Stimulated activated CD4-positive, alpha-beta T cell treated with anti-CD3 and anti-CD28 coated beads, Interleukin-2, amount 100 ng/mL, for 48 hours (primary cell): Measurements from ENCODE around the gene MT1H.
"Not testable (repeated sequence)": the region's sequence is repeated elsewhere in the genome, so short reads cannot be mapped to it uniquely, and the experiment has no call there.

Experiments used
- DNase-seq, 2 donors: peaks; one replicate each; pipeline ENCODE4 v3.0.0-alpha.2; 2020

MT1H gene

DNA sequence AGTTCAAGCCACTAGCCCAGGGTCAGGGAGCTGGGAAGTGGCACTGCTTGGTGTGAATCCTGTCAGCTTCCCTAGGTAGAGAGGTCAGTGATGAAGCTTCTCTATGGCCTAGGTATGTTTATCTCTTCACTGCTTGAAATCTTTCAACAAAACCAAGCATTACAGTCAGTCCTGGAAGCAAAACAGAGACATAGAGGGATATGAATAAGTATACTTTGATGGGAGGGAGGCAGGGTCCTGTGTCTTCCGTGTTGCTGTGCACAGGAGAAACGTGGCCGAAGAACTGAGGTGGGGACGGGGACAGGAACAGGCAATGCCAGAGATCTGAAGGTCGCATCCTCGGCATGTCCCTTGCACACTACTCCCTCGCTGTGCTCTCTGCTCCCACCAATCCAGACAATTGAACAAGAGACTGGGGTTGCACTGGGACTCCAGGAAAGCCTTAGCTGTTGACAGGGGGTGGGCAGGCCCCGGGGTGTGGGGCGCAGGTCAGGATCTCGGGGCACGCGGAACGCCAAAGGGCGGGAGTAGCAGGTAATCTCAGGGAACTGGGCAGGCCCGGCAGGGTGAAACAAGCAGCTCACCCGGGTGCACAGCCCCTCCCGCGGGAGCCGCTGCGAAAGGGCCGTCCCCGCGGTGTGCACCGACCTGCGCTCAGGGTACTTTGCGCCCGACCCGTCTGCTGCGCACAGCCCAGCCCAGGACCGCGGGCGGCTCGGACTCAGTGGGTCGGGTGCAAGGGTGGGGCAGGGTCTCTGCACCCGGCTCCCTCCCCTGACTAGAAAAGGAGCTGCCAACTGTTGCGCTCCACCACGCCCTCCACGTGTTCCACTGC is at the start of gene MT1H:
TSS of gene MT1H (plus strand) at position 810 of the 835 bp plus-strand sequence. CDS start 71 bp downstream, outside the sequence.
- no peak for DNase-seq

GRCh38 chr16:56620339-56620897 is 49.2 kb upstream of the MT1H start:
- no peak for DNase-seq

DNA sequence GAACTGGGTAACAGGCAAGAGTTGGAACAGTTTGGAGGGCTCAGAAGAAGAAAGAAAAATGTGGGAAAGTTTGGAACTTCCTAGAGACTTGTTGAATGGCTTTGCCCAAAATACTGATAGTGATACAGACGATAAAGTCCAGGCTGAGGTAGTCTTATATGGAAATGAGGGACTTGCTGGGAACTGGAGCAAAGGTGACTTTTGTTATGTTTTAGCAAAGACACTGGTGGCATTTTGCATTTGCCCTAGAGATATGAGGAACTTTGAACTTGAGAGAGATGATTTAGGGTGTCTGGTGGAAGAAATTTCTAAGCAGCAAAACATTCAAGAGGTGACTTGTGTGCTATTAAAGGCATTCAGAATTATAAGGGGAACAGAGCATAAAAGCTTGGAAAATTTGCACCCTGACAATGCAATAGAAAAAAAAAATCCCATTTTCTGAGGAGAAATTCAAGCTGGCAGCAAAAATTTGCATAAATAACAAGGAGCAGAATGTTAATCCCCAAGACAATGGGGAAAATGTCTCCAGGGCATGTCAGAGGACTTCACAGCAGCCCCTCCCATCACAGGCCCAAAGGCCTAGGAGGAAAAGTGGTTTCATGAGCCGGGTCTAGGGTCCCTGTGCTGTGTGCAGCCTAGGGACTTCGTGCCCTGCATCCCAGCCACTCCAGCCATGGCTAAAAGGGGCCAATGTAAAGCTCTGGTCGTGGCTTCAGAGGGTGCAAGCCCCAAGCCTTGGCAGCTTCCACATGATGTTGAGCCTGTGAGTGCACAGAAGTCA is 47.8 kb upstream of the MT1H start:
- DNase-seq = not testable (repeated sequence)

DNA sequence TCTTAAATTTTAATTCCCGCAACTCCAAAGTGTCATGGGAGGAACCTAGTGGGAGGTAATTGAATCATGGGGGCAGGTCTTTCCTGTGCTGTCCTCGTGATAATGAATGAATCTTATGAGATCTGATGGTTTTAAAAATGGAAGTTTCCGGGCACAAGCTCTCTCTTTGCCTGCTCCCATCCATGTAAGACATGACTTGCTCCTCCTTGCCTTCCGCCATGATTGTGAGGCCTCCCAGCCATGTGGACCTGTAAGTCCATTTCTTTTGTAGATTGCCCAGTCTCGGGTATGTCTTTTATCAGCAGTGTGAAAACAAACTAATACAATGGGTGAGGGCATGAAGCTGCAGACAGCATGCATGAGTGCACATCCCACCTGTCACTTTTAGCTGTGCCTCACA is 46.4 kb upstream of the MT1H start:
- not testable (repeated sequence) for DNase-seq

DNA sequence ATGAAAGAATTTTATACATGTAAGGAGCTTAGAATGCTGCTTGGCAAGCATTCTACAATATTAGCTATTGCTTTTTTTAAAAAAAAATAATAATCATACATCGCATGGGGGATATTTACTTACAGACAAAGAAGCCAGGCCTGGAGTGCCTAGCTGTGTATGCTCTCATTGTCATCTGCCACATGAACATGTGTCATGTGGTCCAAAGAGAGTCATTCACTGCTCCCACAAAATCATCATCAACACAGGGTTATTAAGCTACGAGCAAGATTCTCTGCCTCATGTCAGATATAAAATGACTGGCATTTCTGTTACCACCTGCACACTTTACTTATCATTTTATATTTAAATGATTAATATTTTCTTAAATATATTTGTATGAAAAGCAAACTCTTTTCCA is 46.0 kb upstream of the MT1H start:
- DNase-seq = no peak

DNA sequence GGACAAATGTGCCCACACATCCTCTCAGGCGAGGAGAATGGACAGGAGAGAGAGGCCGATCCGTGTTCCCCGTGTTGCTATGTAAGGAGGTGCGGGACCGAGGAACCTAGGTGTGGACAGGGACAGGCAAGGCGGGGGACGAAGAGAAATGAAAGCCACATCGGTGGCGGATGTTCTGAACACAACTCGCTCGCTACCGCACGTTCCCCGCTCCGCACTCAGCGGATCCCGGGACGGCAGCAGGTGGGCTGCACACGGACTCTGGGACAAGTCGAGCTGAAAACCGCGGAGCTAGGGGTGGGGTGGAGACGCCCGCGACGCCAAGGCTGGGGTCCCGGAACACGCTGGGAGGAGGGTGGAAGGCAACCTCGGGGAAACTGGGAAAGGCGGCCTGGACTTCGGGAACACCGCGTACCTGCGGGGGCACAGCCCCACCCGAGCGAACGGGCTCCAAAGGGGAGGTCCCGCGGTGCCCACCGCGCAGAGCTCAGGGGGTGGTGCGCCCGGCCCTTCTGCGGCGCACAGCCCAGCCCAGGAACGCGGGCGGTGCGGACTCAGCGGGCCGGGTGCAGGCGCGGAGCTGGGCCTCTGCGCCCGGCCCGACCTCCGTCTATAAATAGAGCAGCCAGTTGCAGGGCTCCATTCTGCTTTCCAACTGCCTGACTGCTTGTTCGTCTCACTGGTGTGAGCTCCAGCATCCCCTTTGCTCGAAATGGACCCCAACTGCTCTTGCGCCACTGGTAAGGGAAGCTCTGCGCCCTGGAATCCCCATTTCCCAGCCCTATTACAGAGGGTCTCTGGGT is 44.3 kb upstream of the MT1H start, which contains the start of gene MT1E:
TSS of gene MT1E (plus strand) at position 642 of the 803 bp plus-strand sequence. CDS start at position 713, 71 bp downstream.
- DNase-seq = peak; percentile 55 to 59

DNA sequence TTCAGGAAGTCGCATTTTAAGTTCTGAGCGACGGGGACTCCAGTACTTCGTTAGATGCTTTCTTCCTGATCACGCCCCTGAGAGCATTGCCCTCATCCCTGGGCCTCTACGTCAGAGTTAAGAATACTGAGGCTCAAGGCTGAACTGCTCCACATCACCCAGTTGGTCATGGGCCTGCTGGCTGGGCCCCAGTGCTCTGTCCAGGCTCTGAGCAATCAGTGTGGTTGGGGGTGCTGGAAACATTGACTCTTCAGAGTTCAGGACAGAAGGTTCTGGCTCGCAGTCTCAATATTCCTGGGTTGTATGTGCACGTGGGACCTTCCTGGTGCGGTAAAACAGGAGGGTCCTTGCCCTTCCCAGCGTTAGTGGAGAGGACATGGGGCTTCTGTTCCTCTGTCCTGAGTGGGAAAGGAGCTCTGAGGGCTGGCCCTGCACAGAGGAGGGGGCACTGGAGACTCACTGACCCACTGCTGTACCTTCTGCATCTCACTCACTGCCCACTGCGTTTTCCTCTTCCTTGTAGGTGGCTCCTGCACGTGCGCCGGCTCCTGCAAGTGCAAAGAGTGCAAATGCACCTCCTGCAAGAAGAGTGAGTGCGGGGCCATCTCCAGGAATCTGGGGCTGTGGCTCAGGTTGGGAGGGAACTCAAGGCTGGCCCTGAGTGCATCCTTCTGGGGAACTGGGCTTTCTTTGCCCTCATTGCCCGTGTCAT is 43.5 kb upstream of the MT1H start:
- DNase-seq = no peak

DNA sequence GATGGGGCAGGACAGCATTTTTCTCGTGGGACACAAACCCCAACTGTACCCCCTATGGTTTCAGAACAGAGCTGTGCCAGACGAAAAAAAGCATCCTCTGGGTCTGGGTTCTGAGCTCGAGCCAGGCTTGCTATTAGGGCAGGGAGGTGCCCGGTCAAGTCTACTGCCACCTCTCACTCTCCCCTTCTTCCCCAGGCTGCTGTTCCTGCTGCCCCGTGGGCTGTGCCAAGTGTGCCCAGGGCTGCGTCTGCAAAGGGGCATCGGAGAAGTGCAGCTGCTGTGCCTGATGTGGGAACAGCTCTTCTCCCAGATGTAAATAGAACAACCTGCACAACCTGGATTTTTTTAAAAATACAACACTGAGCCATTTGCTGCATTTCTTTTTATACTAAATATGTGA is 42.9 kb upstream of the MT1H start:
- no peak for DNase-seq

- no peak for DNase-seq
Measured at GRCh38 chr16:56628486-56629350, 40.9 kb upstream of the MT1H start.

- DNase-seq = no peak
Measured at GRCh38 chr16:56629531-56629930, 40.1 kb upstream of the MT1H start.

- no peak for DNase-seq
Measured at GRCh38 chr16:56630134-56630533, 39.5 kb upstream of the MT1H start.

GRCh38 chr16:56631197-56631596 is 38.4 kb upstream of the MT1H start:
- DNase-seq = no peak

DNA sequence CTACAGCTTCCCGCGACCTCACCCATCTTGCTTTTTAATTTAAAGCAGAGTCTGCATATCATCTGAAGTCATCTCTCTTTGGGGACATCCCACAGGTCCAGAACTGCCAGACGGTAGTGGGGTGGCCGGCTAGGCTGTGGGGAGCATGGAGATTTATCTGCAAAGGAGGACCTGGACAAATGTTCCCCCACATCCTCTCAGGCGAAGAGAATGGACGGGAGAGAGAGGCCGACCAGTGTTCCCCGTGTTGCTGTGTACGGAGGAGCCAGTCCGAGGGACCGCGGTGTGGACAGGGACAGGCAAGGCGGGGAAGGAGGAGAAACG is 37.8 kb upstream of the MT1H start:
- no peak for DNase-seq

GRCh38 chr16:56632156-56632847 is 37.3 kb upstream of the MT1H start, which contains the start of gene MT1M:
Gene MT1M, plus strand, starts transcription at chr16:56632659. Its CDS starts 73 bp downstream, at chr16:56632732.
- DNase-seq = no peak

DNA sequence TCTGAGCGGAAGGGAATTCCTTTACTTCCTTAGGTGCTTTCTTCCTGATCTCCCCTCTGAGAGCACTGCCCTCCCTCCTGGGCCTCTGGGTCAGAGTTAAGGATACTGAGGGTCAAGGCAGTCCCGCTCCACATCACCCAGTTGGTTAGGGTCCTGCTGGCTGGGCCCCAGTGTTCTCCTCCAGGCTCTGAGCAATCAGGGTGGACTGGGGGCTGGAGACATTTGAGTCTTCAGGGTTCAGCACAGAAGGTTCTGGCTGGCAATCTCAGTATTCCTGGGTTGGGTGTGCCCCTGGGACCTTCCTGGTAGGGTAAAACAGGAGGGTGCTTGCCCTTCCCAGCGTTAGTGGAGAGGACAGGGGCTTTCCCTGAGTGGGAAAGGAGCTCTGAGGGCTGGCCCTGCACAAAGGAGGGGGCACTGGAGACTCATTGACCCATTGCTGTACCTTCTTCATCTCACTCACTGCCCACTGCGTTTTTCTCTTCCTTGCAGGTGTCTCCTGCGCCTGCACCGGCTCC is 36.7 kb upstream of the MT1H start:
- DNase-seq = no peak

GRCh38 chr16:56633535-56633934 is 36.1 kb upstream of the MT1H start:
- no peak for DNase-seq

DNA sequence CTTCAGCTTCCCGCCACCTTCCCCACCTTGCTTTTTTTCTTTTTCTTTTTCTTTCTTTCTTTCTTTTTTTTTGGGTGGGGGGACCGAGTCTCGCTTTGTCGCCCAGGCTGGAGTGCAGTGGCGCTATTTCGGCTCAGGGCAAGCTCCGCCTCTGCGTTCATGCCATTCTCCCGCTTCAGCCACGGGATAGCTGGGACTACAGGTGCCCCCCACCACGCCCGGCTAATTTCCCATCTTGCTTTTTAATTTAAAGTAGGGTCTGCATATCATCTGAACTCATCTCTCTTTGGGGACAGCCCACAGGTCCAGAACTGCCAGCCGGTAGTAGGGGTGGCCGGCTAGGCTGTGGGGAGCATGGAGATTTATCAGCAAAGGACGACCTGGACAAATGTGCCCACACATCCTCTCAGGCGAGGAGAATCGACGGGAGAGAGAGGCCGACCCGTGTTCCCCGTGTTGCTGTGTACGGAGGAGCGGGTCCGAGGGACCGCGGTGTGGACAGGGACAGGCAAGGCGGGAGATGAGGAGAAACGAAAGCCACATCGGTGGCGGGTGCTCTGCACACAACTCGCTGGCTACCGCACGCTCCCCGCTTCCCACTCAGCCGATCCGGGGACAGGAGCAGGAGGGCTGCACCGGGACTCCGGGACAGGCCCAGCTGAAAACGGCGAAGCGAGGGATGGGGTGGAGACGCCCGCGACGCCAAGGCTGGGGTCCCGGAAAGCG is 34.7 kb upstream of the MT1H start:
- DNase-seq = no peak

DNA sequence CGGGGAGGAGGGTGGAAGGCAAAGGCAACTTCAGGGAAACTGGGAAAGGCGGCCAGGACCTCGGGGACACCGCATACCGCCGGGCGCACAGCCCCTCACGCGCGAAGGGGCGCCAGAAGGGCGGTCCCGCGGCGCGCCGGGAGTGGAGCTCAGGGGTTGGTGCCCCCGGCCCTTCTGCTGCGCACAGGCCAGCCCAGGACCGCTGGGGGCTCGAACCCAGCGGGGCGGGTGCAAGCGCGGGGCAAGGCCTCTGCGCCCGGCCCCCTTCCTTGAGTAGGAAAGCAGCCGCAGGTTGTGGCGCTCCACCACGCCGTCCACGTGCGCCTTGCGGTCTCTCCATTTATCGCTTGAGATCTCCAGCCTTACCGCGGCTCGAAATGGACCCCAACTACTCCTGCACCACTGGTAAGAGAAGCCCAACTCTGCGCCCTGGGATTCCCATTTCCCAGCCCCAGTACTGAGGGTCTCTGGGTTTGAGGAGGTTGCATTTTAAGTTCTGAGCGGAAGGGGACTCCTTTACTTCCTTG is 34.1 kb upstream of the MT1H start:
- no peak for DNase-seq
